HG03571 (cell line): ENCODE measurements around the gene VPS54.
"Not testable (repeated sequence)": the region's sequence is repeated elsewhere in the genome, so short reads cannot be mapped to it uniquely, and the experiment has no call there.

Experiments
- ATAC-seq: cut with Tn5 transposase; IDR thresholded peaks from one replicate; pipeline ENCODE4 v1.9.1; 2021; ENCODE audit not compliant: unreplicated experiment

Gene VPS54

GRCh38 chr2:63874204-63875130 lies 144.8 kb downstream of the VPS54 start:
- ATAC-seq = no peak

DNA sequence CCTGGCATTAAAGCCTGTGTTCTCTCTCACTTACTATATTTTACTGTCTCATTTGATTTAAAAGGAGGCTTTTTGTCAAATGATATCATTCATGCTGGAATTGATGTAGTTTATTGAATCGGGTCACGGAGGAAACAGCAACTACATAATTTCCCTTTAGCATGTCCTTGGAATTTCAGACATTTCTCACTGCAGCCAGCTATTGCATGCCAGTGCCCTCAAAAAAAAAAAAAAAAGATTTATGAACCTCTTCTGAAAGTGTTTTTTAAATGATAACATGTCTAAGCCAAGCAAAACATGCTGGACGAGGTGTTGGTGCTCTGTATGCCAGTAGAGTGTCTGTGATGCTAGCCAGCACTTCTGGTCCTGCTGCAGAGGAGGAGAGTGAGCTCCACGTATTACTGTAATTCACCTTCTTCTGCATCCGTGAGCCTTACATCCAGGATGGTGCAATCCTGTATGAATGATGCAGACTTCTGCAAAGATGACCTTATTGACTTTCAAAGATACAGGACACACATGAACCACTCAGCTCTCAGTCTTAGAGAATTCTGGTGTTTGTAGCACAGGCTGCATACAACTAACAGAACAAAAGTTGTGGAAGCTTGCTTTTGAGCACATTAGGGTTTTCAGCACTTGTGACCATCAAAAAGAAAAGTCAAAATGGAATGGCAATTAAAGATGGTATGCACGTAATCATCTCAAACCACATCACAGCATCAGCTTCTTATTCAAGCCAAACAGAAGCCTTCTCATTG lies 146.5 kb downstream of the VPS54 start:
- no peak for ATAC-seq

DNA sequence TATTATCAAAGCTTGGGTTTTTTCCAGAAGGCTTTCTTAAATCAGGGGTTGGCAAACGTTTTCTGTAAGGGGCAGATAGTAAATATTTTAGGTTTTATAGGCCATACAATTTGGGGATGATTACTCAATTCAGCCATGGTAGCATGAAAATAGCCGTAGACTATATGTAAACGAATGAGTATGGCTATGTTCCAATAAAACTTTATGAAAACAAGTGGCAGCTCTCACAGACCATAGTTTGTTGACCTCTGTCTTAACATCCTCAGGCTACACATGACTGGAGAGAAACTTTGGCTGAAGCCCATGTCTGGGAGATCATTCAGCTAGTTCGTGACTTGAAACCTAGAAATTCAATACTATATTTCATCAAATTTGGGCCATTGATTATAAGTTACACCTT lies 147.4 kb downstream of the VPS54 start:
- no peak for ATAC-seq

GRCh38 chr2:63870679-63871078 lies 148.5 kb downstream of the VPS54 start:
- no peak for ATAC-seq

GRCh38 chr2:63866009-63866709 lies 153.1 kb downstream of the VPS54 start:
- ATAC-seq = no peak

GRCh38 chr2:63865159-63865799 lies 153.9 kb downstream of the VPS54 start:
- no peak for ATAC-seq

DNA sequence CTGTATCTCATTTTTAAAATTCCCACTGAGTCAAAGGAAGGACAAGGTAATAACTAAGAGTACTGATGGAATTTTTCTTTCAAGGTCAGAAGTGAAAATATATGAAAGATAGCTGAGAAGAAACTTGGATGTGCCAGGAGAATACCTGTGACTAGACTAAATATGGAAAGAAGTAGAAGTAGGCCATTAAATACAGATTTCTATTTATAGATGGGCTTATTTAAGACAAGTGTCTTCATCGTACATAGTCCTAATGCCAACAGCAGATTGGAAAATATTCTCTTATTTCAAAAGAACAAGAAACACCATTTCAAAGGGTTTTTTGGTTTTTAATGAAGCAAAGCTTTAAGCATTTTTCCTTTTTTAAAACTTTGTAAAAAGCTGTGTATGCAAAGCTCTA lies 155.5 kb downstream of the VPS54 start:
- no peak for ATAC-seq

DNA sequence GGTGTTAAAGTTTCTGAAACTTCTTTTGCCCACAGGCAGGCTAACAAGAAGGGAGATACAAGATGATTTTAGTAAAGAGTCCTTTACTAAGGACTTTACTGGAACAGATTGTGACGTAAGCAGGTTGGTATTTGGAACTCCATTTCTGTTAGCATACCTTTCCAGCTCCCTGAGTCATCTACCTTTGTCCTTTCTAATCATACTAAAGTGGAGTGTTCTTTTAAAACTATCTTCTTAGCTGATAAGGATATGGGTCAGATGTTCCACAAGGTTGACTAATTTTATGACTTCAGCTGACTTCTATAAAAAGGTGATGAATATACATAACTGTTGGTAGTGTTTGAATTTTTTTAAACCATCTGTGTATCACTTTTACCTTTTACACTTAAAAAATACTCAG lies 156.4 kb downstream of the VPS54 start:
- ATAC-seq = no peak

GRCh38 chr2:63861220-63861822 lies 157.9 kb downstream of the VPS54 start:
- ATAC-seq = peak; percentile 70

GRCh38 chr2:63858291-63858690 lies 160.9 kb downstream of the VPS54 start:
- no peak for ATAC-seq

DNA sequence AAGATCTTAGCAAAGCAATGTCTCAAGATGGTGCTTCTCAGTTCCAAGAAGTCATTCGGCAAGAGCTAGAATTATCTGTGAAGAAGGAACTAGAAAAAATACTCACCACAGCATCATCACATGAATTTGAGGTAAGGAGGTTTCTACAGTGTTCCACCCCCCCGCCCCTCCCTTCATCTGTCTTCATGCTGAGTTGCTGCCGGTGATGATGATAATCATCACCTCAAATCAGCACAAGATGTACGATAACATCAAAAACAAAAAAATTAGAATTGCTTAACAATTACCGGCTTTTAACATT lies 163.0 kb downstream of the VPS54 start:
- ATAC-seq = no peak

DNA sequence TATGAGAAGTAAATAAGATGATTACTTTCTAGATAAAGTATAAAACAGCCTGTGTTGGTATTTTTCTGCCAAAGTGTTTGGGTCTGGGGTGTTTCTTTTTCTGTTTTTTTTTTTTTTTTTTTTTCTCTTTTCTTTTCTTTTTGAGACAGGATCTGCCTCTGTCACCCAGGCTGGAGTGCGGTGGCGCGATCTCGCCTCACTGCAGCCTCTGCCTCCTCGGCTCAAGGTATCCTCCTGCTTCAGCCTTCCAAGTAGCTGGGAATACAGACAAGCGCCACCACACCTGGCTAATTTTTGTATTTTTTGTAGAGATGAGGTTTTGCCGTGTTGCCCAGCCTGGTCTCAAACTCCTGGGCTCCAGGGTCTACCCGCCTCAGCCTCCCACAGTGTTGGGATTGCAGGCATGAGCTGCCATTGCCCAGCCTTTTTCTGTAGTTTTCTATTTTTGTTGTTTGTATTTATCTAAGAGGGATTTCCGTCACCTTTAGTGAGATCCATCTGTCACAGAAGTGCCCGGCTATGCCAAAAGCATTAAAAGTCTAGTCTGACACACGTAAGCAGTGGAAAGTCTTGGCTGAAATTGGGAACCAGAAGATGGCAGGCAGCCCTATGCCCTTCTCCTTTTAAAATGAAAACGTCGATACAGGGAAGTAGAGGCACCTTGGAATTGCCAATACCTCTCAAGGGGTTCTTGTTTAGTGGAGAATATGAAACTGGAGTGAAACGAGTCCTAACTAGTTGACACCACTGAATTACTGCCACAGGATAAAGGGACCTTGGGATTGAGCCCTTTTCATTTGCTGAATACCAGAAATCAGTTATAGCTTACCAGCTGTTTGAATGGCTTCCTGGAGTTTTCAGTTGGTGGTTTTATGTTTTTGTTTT lies 163.6 kb downstream of the VPS54 start:
- no peak for ATAC-seq

DNA sequence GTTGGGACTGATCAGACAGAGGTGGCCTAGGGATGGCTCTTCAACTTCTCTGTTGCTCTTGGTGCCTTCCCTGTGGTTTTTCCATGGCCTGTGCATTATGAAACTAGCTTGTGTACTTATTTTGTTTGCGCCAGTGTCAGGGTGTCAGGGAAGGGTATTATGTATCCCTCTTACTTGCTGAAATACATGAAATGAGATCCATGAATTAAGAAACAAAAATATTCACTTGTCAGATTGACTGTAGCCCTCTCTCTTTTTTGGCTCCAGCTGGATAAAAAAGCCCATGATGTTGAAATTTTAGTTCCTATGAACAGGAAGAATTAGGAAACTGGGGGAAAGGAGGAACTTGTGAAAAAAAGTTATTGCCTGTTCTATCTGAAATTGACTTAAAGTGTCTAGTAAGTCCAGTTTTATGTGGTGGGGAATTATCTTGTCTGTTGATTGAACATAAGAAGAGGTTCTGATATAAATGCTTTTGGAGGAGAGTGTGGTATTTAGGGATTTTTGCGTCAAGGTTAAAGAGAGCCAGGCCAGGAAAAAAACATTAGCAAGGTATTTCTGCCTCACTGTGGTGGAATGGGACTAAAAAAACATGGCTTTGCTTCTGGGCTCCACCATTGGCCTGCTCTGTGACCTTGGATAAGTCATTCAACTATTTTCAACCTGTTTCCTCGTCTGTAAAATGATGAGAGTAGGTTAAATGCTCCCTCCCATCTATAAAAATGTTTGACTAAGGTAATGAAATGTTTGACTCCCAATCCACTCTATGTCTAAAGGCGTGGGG lies 165.5 kb downstream of the VPS54 start:
- ATAC-seq = no peak

GRCh38 chr2:63851691-63852311 lies 167.4 kb downstream of the VPS54 start:
- ATAC-seq = no peak

DNA sequence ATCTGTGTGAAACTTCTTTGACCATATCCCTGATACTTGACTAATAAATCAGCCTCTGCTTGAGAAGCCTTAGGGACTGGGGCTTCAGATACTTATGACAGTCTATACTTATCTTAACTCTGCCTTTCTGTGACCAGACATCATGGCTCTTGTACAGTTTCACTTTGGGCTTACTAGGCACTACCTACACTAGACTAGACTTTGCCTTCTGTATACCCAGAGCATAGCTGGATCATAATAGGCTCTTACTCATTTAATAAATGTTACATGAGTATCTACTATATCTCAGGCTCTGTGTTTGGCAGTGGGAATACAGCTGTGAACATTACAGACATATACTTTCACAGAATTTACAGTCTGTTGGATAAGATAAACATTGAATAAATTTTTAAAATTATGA lies 168.6 kb downstream of the VPS54 start:
- ATAC-seq = no peak

GRCh38 chr2:63850204-63850571 lies 169.0 kb downstream of the VPS54 start:
- no peak for ATAC-seq

- no peak for ATAC-seq
Measured at GRCh38 chr2:63849381-63850203, 169.6 kb downstream of the VPS54 start.

DNA sequence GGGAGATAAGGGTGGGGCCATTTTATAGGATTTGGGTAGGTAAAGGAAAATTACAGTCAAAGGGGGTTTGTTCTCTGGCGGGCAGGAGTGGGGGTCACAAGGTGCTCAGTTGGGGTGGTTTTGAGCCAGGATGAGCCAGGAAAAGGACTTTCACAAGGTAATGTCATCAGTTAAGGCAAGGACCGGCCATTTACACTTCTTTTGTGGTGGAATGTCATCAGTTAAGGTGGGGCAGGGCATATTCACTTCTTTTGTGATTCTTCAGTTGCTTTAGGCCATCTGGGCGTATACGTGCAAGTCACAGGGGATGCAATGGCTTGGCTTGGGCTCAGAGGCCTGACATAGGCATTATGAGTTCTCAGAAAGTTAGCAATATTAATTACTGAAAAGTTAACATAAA lies 171.7 kb downstream of the VPS54 start:
- not testable (repeated sequence) for ATAC-seq
